ENCODE data around the gene TSSK3. TPM values are rescaled to one million over a fixed set of nuclear protein-coding genes. Genes with fewer than 3 reads are reported as not detected.

Gene TSSK3
- total and polyA plus RNA-seq, 2 of the 8 experiments (the other 6 are each of a cell fraction or from before 2014, with no cell fraction given) = 1.2 TPM

GRCh38 chr1:32386676-32387392, 24.5 kb downstream of the TSSK3 start:
- CTCF ChIA-PET (ENCODE audit: partially characterized antibody) = interaction anchor here (0.6 to 1.9 kb wide), 6 partner anchors 9 to 249 kb away, joined by 3 to 7 read pairs (median 4); no protein-coding TSS in a partner anchor
- no peak for DNase-seq (ENCODE audit: low read depth in 1 of 2, low spot score in 2 of 2)

More at GRCh38 chr1:32386676-32387392, 24.5 kb downstream of the TSSK3 start:
- Histone ChIP-seq H3K27ac (ENCODE audit: low read depth, low read length) (no peak overlapping the region), H4K8ac (ENCODE audit: extremely low read depth, insufficient read depth, low read length) (no peak overlapping the region), H3K23me2 (ENCODE audit: low read depth, low read length) (no peaks in the 10 kb centered on the region), H3K14ac (ENCODE audit: insufficient read length) (no peak overlapping the region), H2BK5ac (ENCODE audit: low read depth, low read length) (no peak overlapping the region), H3K27me3 (replicated peaks in 1 of 4; ENCODE audit: control insufficient read depth in 3 of 4, extremely low read depth in 1 of 4, insufficient read depth in 3 of 4, low read length in 3 of 4) (no peaks in the 10 kb centered on the region), H3K4me1 (replicated peaks in 1 of 4; ENCODE audit: control insufficient read depth in 3 of 4, insufficient read depth in 4 of 4, low read length in 3 of 4) (no peaks in the 10 kb centered on the region), H3K79me1 (ENCODE audit: low read depth, low read length) (peaks cover 4% of the 10 kb centered on the region), H4K5ac (ENCODE audit: insufficient read length, low read depth, low read length) (no peak overlapping the region), H2BK15ac (ENCODE audit: low read length) (no peak overlapping the region), H3K79me2 (ENCODE audit: control insufficient read depth in 1 of 2, insufficient read depth in 2 of 2, low read length in 2 of 2) (peaks cover 0 to 15% of the 10 kb centered on the region in 2 experiments; a peak in 2 of 4 replicates), H2AK5ac (ENCODE audit: low read depth, low read length) (no peak overlapping the region), H3K23ac (ENCODE audit: insufficient read length) (no peak overlapping the region), H3K36me3 (ENCODE audit: control insufficient read depth in 2 of 4, insufficient read depth in 4 of 4, low read length in 3 of 4) (peaks cover 14 to 54% (median 36%) of the 10 kb centered on the region in 4 experiments; a peak in 7 of 8 replicates), H3K18ac (ENCODE audit: extremely low read depth, low read length) (no peak overlapping the region), H2BK120ac (replicated peaks; ENCODE audit: low read depth, low read length) (no peak overlapping the region), H4K91ac (replicated peaks; ENCODE audit: insufficient read length, low read length) (no peak overlapping the region), H2BK12ac (ENCODE audit: low read depth, low read length) (no peak overlapping the region), H2AFZ (ENCODE audit: low read length) (no peak overlapping the region), H3K9me3 (ENCODE audit: insufficient read depth in 2 of 2, low read depth in 1 of 2, low read length in 1 of 2) (no peaks in the 10 kb centered on the region), H3K4ac (replicated peaks; ENCODE audit: insufficient read length, low read depth, low read length) (no peak overlapping the region), H2BK20ac (ENCODE audit: low read length) (no peak overlapping the region), H3K56ac (replicated peaks; ENCODE audit: insufficient read length, low read depth, low read length) (no peak overlapping the region), H3K4me2 (ENCODE audit: insufficient read depth in 1 of 2, low read depth in 2 of 2, low read length in 2 of 2) (no peak overlapping the region), H3K9ac (replicated peaks in 1 of 4; ENCODE audit: extremely low read depth in 1 of 4, low read depth in 3 of 4, low read length in 3 of 4) (no peak overlapping the region), H4K20me1 (replicated peaks in 1 of 2; ENCODE audit: control insufficient read depth in 1 of 2, insufficient read depth in 2 of 2, low read length in 2 of 2) (peaks cover 0 to 11% of the 10 kb centered on the region in 2 experiments), H3K4me3 (ENCODE audit: extremely low read depth in 1 of 4, insufficient read depth in 2 of 4, low read depth in 3 of 4, low read length in 4 of 4) (no peak overlapping the region)
- 95% methylated on average over 13 of the region's 13 CpGs; no CpG with 5 or more reads in 1 of the 2 experiments for WGBS, 2 experiments (ENCODE audit: extremely low coverage in 1 of 2, insufficient coverage in 1 of 2, insufficient read length in 1 of 2, insufficient replicate concordance in 2 of 2, low coverage in 1 of 2, low lambda C conversion rate in 2 of 2, missing lambda C conversion rate in 1 of 2)
- POLR2A ChIA-PET (ENCODE audit: partially characterized antibody) = interaction anchor here (0.6 to 3.0 kb wide), 11 partner anchors 7 to 451 kb away, joined by 3 to 11 read pairs (median 3); partner anchors contain the start of genes BSDC1 and RBBP4
- no peak for TF ChIP-seq JUN (IDR thresholded peaks at IDR 0.05; ENCODE audit: low read depth, low read length)
- TF ChIP-seq PHF8 (conservative IDR thresholded peaks at IDR 0.05; ENCODE audit: low read depth, low read length) = no peak
- TF ChIP-seq GABPA (IDR thresholded peaks at IDR 0.05; ENCODE audit: borderline replicate concordance, insufficient read depth, low read length) = no peak
- no peak for TF ChIP-seq KDM4A (IDR thresholded peaks at IDR 0.05; ENCODE audit: low read depth, low read length, severe bottlenecking)
- no peak for FAIRE-seq

Measured in H1 (cell line).